DOHH2 (cell line): Measurements from ENCODE around the gene GOLPH3.

Source experiments
- CTCF ChIP-seq: fragments of 200-600 bp; sonication (generic); IDR thresholded peaks from one replicate; pipeline ENCODE4 v1.5.1; 2014; ENCODE audit warnings: antibody characterized with exemption, mild to moderate bottlenecking, low read depth, low read length; ENCODE audit not compliant: poor library complexity, severe bottlenecking
- EZH2phosphoT487 ChIP-seq: fragments of 200-600 bp; sonication (generic); IDR thresholded peaks from 2 replicates; pipeline ENCODE4 v1.6.1; 2017; ENCODE audit warnings: borderline replicate concordance, mild to moderate bottlenecking, antibody characterized with exemption, low read length, moderate library complexity, mixed read lengths

DNA sequence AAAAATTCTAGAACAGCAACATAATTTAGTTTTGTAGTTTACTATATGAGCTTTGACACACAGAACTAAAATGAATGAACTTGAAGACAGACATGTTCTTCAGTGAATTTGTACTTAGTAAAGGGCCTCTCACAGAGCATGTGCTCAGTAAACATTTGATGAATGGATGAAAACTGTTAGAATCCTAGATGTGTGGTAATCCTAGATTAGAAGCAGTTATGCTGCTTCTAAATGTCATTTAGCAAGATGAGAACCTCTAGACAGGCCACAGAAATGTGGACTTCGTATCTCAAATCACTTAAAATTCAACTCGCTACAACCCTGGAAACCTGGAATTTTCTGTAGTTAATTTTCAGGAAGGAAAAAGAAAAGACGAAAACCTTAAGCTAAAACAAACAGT is 8.5 kb downstream of the GOLPH3 start:
- no peak for TF ChIP-seq CTCF
- no peak for TF ChIP-seq EZH2phosphoT487
